ENCODE measurements around the gene NRL.
A peak's percentile ranks its signal among the peaks of the same experiment; 100 is the strongest.
"Not testable (repeated sequence)": the region's sequence is repeated elsewhere in the genome, so short reads cannot be mapped to it uniquely, and the experiment has no call there.

The NRL gene

DNA sequence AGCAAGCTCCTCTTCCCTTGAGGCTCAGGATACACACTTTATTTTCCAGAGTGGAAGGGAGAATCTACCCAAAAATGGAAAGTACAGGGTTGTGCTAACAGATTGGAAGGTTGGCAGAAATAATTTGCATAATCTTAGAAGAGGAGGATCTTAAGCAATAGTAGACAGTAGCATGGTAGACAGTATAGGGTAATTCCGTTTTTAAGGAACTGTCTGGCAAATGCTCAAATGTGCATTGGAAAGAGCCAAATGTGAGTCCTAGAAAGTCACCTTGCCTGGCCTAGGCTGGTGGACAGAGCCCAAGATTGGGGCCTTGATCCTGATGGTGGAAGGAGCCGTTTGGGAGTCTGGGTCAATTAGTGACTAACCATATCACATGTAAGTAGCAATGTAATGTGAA lies 76.1 kb downstream of the NRL start:
- H3K27me3 ChIP-seq (ENCODE audit: insufficient read depth, low read length): peaks cover 9% of the 10 kb centered on the region

DNA sequence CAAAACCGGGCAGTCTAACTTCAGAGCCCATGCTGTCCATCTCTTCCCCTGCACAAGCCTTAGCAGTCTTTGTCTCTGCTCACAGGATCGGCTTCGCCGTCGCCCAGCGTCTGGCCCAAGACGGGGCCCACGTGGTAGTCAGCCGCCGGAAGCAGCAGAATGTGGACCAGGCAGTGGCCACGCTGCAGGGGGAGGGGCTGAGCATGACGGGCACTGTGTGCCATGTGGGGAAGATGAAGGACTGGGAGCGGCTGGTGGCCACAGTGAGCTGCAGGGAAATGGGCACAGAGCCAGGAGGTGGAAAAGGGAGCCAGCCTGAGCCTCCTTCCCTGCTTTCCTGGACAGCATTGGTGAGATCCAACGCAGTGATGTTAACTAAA lies 77.1 kb downstream of the NRL start:
- no peaks in the 10 kb centered on the region for H3K4me1 ChIP-seq (ENCODE audit: insufficient read depth, low read length)
- peaks cover 2% of the 10 kb centered on the region for H3K9me3 ChIP-seq (ENCODE audit: low read length)
- no peaks in the 10 kb centered on the region for H3K36me3 ChIP-seq (ENCODE audit: insufficient read depth, low read length)
- peaks cover 6% of the 10 kb centered on the region for H3K27me3 ChIP-seq (ENCODE audit: insufficient read depth, low read length)
- no peak overlapping the region for H2AFZ ChIP-seq (ENCODE audit: low read depth, low read length)
- no peak overlapping the region for H3K4me3 ChIP-seq (ENCODE audit: low read length)

More for the DNA sequence above, 76.1 kb downstream of the NRL start:
- Histone ChIP-seq H3K36me3 (ENCODE audit: insufficient read depth, low read length) (no peaks in the 10 kb centered on the region), H3K4me1 (ENCODE audit: insufficient read depth, low read length) (no peaks in the 10 kb centered on the region), H3K9me3 (ENCODE audit: low read length) (no peaks in the 10 kb centered on the region), H3K4me3 (ENCODE audit: low read length) (no peak overlapping the region), H2AFZ (ENCODE audit: low read depth, low read length) (no peak overlapping the region)

DNA sequence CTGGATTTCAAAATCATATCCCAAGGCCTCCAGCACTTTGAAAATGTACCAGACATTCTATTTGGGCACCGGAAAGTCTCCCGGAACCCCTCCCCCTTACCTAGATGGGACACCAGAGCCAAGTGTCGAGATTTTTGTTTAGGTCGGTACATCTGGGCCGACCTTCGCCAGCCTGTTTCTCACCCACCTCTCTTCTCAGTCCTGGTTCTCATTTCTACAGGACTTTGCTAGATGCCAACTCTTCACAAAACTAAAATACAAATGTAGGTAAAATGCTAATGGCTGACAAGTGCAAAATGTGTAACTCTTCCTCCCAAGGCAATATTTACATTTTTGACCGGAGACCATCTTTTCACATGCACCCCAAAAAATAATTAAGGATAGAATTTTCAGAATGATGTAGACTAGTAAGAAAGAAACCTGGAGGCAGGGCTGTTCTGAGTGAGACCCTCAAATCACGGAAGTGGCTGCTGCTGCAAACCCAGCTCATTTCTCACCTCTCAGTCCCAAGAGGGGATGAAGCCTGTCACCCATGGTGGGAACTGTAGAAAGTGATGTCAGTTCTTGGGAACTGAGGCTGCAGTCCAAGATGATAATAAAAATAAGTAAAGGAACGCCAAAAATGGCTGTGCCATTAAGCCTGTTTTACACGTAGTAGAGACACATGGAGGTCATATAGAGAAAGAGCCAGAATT lies 77.6 kb downstream of the NRL start:
- H3K36me3 ChIP-seq (ENCODE audit: insufficient read depth, low read length); H3K27me3 ChIP-seq (ENCODE audit: insufficient read depth, low read length); H3K9me3 ChIP-seq (ENCODE audit: low read length); H3K4me1 ChIP-seq (ENCODE audit: insufficient read depth, low read length): not testable (repeated sequence)
- H2AFZ ChIP-seq (ENCODE audit: low read depth, low read length): peak overlapping the region; percentile 24
- peak overlapping the region; percentile 50 for H3K4me3 ChIP-seq (ENCODE audit: low read length)

DNA sequence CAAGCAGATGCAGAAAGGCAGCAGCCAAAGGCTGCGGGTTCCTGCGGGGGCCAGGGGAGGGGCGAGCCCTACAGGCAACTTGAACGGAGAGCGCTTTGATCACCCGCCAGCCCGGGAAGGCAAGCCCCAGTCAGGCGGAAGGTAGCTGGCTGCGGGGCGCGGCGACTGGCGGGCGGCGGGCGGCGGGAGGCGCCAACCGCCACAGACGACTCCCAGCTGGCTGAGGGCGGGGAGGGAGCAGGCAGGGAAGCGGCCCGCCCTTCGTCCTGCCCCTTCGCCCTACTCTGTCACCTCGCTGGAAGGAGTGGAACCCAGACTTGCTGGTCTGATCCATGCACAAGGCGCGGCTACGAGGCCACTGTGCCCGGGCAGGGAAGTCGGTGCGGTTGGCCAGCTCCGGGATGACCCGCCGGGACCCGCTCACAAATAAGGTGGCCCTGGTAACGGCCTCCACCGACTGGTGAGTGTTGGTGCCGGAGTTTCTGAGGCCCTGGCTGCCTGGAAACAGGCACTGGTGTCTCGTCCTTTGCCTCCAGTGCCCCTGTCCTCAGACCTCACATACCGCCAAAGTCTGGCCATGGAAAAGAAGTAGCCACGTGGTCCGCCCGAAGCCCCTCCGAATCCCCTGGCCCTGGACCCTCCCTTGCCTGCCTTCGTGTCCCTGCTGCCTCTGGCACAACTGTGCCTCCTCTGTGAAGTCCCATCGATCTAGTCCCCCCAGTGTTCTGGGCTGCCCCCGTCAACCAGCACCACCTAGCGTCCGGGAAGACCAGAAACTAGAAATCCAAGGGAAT lies 78.4 kb downstream of the NRL start:
- H3K9me3 ChIP-seq (ENCODE audit: low read length): peaks cover 2% of the 10 kb centered on the region
- no peaks in the 10 kb centered on the region for H3K4me1 ChIP-seq (ENCODE audit: insufficient read depth, low read length)
- H3K4me3 ChIP-seq (ENCODE audit: low read length): peak overlapping the region; percentile 50
- H3K36me3 ChIP-seq (ENCODE audit: insufficient read depth, low read length): no peaks in the 10 kb centered on the region
- peak overlapping the region; percentile 24 for H2AFZ ChIP-seq (ENCODE audit: low read depth, low read length)
- H3K27me3 ChIP-seq (ENCODE audit: insufficient read depth, low read length): peaks cover 3% of the 10 kb centered on the region

DNA sequence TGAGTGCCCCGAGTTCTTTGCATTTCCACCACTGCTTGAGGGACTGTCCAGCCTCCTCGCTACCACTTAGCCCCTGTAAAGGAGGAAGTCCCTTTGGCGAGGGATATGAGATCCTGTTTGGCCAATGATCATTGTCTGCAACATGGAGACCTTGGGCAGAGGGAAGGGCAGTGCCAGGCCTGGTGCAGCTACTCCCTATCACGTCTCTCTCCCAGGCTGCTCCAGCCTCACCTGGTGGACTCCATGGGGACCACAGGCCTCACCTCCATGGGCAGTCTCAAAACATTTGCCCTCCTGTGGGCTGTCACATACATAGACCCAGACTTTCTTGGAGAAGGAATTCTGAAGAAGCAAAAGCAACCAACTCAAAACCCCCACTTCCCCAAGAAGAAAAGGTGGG lies 79.0 kb downstream of the NRL start:
- not testable (repeated sequence) for H3K36me3 ChIP-seq (ENCODE audit: insufficient read depth, low read length); H3K4me1 ChIP-seq (ENCODE audit: insufficient read depth, low read length); H3K9me3 ChIP-seq (ENCODE audit: low read length); H3K27me3 ChIP-seq (ENCODE audit: insufficient read depth, low read length)
- H3K4me3 ChIP-seq (ENCODE audit: low read length): peak overlapping the region; percentile 50
- peak overlapping the region; percentile 24 for H2AFZ ChIP-seq (ENCODE audit: low read depth, low read length)

DNA sequence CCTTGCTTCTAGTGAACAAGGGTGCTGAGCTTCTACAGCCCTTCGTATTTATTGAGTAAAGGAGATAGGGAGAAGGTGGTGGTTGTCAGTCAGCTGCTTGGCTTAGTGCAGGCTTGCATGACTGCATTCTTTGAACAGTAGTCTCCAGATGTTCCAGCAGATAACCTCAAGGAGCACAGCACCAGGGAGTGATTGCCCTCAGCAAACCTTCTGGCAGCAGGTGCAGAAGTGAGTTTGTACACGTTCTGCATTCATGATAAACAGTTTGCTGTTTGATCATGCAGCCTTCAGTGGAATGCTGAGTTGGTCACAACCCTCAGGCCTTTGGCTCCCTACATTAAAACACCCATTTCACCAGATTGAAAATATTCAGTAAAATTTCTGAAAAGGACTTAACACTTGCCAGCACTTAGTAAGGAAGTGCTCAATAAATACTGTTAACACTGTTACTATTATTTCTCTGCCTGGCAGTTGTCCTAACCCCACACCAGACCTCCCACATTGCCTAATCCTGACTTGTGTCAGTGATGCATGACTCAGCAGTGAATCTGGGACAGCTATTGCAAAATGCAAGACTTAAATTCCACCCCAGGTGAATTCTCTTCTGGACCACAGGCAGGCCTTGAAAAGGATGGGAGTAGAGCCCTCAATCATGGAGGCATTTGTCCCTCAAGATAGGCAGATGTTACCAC lies 81.9 kb downstream of the NRL start:
- H3K27me3 ChIP-seq (ENCODE audit: insufficient read depth, low read length): peaks cover 3% of the 10 kb centered on the region
- no peaks in the 10 kb centered on the region for H3K36me3 ChIP-seq (ENCODE audit: insufficient read depth, low read length)
- no peak overlapping the region for H2AFZ ChIP-seq (ENCODE audit: low read depth, low read length)
- peaks cover 2% of the 10 kb centered on the region for H3K9me3 ChIP-seq (ENCODE audit: low read length)
- no peak overlapping the region for H3K4me3 ChIP-seq (ENCODE audit: low read length)
- H3K4me1 ChIP-seq (ENCODE audit: insufficient read depth, low read length): no peaks in the 10 kb centered on the region

DNA sequence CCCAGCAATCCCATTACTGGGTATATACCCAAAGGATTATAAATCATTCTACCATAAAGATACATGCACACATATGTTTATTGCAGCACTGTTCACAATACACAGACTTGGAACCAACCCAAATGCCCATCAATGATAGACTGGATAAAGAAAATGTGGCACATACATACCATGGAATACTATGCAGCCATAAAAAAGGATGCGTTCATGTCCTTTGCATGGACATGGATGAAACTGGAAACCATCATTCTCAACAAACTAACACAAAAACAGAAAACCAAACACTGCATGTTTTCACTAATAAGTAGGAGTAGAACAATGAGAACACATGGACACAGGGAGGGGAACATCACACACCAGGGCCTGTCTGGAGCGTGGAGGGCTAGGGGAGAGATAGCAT lies 83.4 kb downstream of the NRL start:
- H3K9me3 ChIP-seq (ENCODE audit: low read length); H3K4me3 ChIP-seq (ENCODE audit: low read length); H3K36me3 ChIP-seq (ENCODE audit: insufficient read depth, low read length); H3K4me1 ChIP-seq (ENCODE audit: insufficient read depth, low read length); H3K27me3 ChIP-seq (ENCODE audit: insufficient read depth, low read length); H2AFZ ChIP-seq (ENCODE audit: low read depth, low read length): not testable (repeated sequence)

DNA sequence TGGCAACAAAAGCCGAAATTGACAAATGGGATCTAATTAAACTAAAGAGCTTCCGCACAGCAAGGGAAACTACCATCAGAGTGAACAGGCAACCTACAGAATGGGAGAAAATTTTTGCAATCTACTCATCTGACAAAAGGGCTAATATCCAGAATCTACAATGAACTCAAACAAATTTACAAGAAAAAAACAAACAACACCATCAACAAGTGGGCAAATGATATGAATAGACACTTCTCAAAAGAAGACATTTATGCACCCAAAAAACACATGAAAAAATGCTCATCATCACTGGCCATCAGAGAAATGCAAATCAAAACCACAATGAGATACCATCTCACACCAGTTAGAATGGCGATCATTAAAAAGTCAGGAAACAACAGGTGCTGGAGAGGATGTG lies 85.1 kb downstream of the NRL start:
- not testable (repeated sequence) for H3K27me3 ChIP-seq (ENCODE audit: insufficient read depth, low read length)

More for the DNA sequence above, 85.1 kb downstream of the NRL start:
- not testable (repeated sequence) for H3K4me1 ChIP-seq (ENCODE audit: insufficient read depth, low read length); H3K9me3 ChIP-seq (ENCODE audit: low read length); H3K36me3 ChIP-seq (ENCODE audit: insufficient read depth, low read length); H2AFZ ChIP-seq (ENCODE audit: low read depth, low read length); H3K4me3 ChIP-seq (ENCODE audit: low read length)
